SKM-1 treated with dmso at 0.1 percent for 144 hours (cell line): ENCODE measurements around the gene CUX1.

Source experiments
- DNase-seq: peaks from one replicate; lab custom pipeline; 2025; ENCODE audit not compliant: unreplicated experiment; lab: John Stamatoyannopoulos, UW

Gene CUX1

DNA sequence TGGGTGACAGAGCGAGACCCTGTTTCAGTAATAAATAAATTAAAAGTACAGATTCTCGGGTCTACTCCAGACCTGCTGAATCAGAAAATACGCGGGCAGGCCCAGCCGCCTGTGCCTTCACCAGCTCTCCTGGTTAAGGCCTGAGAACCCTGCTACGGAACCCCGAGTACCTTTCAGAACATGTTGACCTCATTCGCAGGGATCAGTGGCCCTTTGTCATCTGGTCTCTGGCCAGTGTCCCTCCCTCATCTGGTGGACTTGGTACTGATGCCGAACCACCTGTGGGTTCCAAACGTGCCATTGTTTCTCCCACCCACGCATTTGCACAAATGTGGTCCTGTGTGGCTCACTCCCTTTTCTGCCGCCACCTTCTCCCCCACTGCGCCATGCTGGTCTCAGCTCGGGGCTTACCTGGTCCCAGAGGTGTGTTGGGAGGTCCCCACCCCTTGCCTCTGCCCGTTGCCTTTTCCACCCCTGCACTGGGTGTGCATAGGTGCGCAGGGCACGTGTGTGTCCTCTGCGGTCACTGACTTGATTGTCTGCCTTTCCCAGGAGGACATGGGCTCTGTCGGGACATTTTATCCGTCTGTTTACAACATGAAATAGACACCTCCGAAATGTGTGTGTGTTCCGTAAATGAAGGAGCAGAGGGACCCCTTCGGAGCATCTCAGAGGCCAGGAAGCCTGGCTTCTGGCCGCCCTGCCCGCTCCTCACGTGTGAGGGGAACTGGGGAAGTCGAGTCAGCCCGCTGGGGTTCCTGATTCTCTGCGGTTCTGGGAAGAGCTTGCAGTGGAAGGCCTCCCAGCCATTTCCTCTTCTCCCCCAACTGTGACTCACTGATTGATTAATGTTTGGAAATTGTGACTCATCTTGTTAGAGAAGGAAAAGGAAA is 135.2 kb downstream of the CUX1 start:
- DNase-seq = no peak

DNA sequence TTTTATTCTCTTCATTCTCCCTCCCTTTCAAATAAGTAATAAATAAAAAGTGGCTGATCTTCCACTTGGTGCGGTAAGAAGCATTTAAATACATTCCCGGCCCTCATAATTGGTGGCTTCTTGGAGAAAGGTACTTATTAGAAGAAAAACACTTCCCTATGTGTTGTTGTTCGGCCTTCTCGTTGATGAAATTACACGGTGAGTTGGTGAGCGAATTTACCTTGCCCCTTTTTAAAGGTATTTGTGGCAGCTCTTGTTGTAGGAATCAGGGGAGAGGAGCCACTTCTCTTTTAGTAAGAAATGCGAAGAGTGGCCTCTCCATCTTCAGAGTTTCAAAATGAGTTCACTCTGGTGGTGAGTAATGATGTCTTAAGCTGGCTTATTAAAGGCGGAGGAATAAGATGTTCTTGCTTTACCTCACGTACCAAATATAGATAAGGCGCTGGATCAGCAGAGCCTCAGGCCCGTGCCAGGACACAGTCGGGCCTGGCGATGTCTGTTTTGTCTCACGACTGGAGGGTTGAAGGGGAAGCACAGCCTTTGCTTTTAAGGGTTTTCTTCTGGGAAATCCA is 135.9 kb downstream of the CUX1 start:
- no peak for DNase-seq

DNA sequence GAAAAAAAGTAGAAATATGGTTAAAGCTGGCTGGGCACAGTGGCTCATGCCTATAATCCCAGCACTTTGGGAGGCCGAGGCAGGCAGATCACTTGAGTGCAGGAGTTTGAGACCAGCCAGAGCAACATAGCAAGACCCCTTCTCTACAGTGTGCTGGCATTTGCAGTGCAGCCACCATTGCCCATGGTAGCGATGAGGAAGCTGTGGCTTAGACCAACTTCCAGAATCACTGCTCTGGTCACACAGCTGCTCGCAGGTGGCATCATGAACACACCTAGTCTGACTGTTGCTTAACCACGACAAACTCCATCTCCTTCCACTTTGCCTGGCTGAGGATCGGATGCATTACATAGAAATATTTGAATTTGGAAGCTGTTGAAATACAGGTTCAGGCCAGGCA is 137.1 kb downstream of the CUX1 start:
- no peak for DNase-seq

DNA sequence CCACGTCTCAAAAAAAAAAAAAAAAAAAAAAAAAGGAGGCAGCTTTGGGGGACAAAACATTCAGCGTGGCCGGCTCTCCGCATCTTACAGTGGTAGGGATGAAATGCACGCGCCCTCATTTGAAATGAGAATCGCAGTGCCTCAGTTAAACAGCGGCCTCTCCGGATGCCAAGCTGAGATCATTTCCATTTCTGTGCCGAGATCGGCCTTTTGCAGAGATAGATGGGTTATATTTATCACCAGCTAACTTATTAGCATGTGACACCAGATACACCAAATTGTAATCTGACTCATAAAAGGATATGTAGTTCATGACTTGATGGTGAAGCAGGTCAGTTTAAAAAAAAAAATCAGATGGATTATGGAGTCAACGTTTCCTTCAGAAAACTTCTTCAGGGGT is 138.7 kb downstream of the CUX1 start:
- no peak for DNase-seq

DNA sequence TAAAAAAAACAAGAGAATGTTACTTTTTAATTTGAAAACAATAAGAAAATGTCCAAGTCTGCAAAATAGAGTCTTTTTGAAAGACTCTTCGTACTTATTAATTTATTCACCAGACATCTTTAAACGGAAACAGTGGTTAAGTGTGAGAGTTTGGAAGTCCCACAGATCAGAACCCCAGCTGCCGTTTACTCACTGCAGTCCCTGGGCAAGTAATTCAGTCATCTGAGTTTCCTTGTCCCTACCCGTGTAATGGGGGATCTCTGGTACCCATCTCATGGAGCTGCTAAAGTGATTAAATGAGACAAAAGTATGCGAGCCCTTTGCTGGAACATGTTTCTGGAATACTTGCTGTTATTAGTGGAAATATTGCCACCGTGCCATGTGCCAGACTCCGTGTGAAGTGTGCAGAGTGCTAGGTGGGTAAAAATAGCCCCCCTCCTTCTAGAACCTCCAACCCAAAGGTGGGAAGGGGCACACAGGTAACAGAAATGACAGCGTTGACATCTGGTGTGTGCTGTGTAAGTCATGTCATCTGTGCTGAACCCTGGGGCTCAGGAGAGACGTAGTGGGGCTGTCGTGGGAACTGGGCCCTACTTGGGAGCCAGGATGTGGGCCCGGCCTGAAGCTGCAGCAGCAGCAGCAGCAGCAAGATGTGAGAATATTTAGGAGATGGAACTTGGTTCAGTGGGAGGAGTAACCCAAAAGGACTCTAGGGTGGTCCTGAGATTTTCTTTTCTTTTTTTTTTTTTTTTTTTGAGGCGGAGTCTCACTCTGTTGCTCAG is 140.5 kb downstream of the CUX1 start:
- DNase-seq = no peak

DNA sequence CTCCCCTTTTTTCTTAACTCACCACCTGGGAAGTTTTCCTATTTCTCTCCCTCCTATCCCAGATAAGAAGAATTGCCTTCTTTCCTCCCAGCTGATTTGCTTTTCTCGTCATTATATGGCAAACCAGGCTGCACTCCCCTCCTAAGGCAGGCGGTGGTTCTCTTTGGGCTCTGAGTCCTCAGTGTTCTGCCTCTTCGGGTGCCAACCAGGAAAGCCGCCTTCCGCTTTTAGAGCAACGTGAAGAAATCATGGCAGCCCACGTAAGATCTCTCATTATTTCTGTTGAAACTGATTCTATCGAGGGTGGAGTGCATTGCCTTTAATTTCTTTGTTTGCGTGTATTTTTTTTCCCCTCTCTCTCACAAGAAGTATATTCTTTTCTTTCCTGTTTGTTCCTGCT is 141.9 kb downstream of the CUX1 start:
- no peak for DNase-seq

DNA sequence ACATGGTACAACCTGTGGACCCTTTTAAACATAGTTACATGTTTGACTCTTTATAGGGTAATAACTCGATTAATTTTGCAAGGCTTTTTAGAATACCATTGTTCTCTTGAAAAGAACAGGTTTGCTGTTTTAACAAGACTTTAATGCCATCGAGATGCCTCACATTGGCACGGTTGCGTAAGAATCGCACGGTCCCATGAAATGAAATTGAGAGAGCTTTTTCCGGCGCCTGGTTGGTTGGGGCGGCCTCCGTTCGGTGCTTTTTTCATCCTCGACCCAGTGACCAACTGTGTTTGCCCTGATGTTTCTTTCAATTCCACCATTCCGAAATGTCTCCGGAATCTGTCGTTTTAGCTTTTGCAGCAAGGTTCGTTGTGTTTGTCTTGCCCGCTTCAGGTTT is 142.4 kb downstream of the CUX1 start:
- DNase-seq = no peak

DNA sequence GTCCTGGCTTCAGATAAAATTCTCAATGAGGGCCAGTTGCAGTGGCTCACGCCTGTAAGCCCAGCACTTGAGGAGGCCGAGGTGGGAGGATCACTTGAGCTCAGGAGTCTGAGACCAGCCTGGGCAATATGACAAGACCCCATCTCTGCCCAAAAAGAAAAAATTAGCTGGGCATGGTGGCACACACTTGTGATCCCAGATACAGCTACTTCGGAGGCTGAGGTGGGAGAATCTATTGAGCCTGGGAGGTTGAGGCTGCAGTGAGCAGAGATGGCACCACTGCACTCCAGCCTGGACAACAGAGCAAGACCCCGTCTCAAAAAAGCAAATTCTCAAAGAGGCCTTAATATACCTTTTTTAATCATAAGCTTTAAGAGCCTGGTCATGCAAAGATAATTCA is 142.9 kb downstream of the CUX1 start:
- DNase-seq = no peak

DNA sequence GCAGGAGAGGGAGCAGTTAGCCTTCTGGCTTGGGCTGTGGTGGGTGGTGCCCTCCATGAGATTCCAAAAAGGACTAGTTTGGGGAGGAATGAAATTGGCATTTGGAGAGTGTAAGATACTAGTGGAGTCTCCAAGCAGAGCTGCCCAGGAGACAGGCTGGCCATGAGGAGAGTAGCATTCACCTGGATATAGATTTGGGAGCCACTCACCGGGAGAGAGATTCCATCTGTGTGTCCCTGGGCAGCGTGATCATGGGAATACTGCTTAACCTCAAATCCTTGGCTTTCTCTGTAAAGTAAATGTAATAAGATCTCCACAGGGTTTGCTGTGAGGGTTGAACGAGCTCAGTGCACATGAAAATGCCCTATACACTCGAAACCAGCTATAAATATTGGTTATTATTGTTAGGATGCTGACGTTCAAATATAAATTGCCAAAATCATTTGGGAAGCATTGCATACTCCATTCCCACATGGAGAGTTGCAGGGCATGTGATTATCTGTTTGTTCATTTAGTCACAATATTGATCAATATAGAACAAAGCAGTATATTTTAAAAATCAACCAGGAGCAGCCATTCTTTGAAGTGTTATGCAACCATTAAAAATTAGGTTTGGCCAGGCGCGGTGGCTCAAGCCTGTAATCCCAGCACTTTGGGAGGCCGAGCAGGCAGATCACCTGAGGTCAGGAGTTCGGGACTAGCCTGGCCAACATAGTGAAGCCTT is 143.7 kb downstream of the CUX1 start:
- no peak for DNase-seq

DNA sequence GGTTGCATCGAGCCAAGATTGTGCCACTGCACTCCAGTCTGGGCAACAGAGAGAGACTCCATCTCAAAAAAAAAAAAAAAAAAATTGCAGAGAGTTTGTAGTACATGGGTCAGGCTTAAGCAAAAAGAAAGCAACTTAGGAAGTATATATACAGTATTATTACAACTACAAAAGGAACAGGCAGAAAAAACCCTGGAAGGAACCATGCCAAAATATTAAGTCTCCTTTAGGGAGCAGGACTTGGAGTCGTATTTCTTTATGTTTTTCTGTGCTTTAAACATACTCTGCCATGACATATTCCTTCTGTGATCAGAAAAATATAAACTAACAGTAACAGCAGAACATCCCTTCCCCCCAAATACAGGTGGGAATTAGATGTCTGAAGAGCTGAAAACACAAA is 144.4 kb downstream of the CUX1 start:
- no peak for DNase-seq

DNA sequence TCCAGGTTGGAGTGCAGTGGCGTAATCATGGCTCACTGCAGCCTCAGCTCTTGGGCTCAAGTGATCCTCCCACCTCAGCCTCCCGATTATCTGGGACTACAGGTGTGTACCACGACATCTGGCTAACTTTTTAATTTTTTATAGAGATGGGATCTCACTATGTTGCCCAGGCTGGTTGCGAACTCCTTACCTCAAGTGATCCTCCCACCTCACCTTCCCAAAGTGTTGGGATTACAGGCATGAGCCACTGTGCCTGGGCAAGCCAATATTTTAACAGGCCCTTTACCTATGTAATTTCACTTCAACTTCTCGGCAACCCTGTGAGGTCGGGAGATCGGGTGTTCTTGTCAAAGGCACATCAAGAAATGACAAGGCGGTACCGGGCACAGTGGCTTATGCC is 146.3 kb downstream of the CUX1 start:
- no peak for DNase-seq

DNA sequence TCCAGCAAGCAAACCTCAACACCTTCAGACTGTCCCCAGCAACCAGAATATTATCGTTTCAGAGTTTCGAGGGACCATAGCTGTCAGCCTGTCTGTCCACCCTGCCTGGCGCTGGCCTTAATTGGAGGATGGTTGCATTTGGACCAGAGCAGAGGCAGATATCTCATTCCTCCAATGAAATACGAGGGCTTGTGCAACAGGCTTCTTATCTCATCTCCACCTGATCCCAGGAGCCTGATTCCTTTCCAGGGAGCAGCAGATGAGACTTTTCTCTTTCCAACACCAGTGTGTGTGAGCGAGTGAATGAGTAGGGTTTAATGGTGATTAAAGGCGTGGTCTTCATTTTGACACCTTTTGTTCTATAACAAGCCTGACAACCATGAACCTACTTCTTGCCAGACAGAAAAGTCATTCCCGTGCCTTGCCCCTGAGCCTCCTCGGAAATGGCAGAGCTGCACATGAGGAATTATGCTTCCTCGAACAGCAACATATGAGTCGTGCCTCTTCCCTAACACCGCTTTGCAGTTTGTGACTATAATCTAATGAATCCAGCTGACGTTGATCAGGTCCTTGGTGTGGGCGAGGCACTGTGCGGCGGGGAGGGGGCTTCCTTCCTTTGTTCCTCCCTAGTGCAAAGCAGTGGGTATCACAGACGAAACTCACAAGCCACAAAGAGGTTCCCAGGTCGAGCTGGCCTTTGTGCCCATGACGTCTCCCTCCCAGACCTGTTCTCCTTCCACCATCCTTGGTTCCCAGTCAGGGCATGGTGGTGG is 147.4 kb downstream of the CUX1 start:
- no peak for DNase-seq

DNA sequence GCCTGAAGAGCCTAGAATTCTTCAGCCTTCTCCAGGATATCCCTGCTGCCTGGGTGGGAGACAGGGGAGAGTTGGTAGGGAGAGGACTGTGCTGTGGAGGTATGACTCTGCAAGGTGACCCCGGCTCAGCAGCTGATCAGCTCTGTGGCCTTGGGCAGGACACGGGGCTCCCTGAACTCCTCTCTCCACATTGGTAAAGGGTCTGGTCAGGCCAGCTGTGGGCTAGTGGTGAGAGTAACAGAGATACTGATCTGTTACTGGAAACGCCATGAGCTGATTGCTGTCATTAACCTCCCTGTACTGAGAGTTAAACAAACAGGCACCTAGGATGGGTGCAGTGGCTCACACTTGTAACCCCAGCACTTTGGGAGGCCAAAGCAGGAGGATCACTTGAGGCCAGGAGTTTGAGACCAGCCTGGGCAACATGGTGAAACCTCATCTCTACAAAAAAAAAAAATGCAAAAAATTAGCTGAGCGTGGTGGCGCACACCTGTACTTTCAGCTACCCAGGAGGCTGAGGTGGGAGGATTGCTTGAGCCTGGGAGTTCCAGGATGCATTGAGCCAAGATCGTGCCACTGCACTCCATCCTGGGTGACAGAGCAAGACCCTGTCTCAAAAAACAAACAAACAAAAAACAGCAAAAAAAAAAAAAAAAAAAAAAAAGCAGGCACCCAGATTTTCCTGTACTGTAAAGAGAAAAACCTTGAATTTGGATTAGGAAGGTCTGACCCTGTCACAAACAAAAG is 151.5 kb downstream of the CUX1 start:
- DNase-seq = no peak

DNA sequence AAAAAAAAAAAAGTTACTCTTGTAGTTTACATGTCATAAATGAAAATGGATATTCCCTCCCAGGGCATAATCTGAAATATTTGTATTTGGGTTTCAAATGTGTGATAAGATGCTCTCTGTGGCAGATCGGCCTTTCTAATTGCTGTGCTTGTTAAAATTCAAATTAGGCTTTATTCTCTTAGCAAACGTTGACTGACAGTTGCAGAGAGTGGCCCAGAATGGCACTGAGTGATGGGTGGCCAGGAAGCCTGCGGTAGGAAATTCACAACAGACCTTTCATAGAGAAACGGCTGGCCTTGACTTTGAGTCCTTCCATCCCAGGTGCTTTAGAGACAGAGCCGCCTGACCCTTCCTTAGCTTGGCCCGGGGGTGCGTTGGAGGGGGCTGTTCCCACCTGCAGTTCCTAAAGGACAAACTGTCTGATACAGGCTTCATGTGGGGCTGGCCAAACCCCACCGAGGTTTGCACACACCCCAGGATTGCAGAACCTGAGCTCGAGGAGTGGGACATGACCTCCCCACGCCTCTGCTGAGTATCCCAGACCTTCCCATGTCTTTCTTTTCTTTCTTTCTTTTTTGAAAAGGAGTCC is 152.7 kb downstream of the CUX1 start:
- no peak for DNase-seq

DNA sequence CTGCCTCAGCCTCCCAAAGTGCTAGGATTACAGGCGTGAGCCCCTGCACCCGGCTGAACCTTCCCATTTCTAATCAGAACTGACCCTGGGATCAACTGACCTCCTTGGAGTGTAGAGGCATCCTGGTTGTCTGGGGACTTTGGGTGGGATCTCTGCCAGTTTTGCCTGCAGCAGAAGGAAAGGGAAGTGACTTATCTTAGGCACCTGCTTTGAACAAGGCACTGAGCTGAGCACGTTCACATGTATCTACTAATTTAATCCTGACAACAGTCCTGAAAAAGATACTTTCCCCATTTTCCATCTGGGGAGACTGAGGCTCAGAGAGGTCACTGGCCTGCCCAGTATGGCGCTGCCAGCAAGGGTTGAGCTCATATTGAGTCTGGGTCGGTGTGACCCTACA is 153.4 kb downstream of the CUX1 start:
- DNase-seq = no peak

DNA sequence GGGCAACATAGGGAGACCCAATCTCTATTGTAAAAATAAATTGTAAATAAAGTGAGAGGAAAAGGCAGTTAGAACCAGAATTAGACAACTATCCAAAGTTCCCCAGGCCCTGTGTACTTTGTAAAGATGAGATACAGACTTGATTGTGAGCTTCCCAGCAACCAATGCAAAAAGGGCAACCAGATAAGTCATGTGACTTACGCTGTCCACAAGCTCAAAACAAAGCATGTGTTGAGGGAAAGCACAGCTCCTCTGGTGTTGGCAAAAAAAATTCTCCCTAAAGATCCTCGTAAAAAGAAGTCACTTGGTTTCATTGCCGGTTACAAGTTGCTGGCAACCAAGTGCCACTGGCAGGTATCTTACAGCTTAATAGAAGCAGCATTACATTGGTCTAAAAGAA is 154.0 kb downstream of the CUX1 start:
- DNase-seq = no peak

DNA sequence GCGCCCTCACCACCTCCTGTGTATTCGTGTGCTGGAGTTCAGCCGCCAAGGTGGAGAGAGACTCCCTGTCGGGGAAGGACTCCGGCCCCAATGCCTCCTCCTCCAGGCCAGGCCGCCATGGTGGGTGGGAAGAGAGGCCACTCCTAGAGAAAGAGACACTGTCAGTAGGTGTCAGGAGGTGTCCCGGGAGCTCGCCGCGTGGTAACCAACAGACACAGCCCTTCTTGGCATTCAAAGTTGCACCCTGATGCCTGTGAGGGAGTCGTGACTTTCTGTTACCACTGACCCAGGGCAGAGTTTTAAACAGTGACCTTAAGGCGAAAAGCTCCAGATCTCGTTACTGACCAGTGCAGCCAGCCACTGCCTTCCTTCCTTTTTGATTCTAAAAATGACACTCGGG is 155.2 kb downstream of the CUX1 start:
- DNase-seq = no peak

DNA sequence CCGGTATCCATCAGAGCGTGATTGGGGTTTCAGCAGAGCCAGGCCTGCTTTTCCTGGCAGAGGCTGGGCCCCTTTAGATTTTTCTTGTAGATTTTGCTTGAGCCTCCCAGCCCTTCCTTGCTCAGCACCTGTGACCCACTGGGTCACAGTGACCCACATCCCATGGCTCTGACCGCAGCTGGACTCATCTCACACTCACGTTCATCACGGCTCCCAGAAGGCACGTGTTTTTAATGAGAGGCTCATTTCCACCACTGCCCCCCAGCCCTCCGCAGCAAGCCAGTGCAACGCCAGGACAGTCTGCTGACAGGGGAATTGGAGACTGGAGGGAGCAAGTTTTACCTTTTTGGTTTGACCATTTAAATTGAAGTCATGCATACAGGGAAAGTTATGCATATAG is 155.7 kb downstream of the CUX1 start:
- DNase-seq = no peak

DNA sequence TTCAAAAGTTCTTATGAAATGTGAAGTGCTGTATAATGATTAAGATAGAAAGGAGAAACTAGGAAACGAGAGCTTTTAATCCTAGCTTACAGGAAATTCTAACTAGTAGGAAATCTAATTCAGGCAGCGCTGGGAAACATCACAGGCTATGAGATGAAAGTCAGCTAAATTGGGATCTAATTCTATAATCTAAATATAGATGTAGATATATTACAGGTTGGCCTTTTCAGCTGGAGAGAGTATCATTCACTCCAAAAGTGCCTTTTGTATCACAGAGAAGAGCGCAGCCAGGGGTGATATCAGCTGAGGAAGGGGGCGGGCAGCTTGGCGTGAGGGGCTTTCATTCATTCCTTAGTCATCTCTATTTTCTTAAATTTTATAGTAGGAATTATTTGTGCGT is 157.0 kb downstream of the CUX1 start:
- DNase-seq = no peak

DNA sequence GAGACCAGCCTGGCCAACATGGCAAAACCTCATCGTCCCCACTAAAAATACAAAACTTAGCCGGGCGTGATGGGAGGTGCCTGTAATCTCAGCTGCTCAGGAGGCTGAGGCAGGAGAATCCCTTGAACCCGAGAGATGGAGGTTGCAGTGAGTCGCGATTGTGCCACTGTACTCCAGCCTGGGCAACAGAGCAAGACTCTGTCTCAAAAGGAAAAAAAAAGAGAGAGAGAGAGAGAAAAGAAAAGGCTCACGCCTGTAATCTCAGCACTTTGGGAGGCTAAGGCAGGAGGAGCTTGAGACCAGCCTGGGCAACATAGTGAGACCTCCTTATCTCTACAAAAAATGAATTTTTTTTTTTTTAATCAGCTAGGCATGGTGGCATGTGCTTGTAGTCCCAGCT is 157.6 kb downstream of the CUX1 start:
- no peak for DNase-seq
